ENCODE data around the gene PDE3A.

PDE3A gene

GRCh38 chr12:20657496-20657895, 289.2 kb downstream of the PDE3A start:
- DNase-seq (ENCODE audit: low spot score) = no peak
- no peak for TF ChIP-seq CTCF (IDR thresholded peaks at IDR 0.05; ENCODE audit: extremely low read depth, missing control alignments)

- no peak for TF ChIP-seq CTCF (IDR thresholded peaks at IDR 0.05; ENCODE audit: extremely low read depth, missing control alignments)
- no peak for DNase-seq (ENCODE audit: low spot score)
These were observed 313.0 kb downstream of the PDE3A start for GRCh38 chr12:20681334-20681733.

GRCh38 chr12:20695232-20695631, 326.9 kb downstream of the PDE3A start, which contains the start of gene SLCO1C1:
TSS of gene SLCO1C1 (plus strand) at chr12:20695332. CDS start at chr12:20699577, 4,245 bp downstream.
- DNase-seq (ENCODE audit: low spot score) = no peak
- no peak for TF ChIP-seq CTCF (IDR thresholded peaks at IDR 0.05; ENCODE audit: extremely low read depth, missing control alignments)

GRCh38 chr12:20696181-20696905, 328.0 kb downstream of the PDE3A start:
- no peak for TF ChIP-seq CTCF (IDR thresholded peaks at IDR 0.05; ENCODE audit: extremely low read depth, missing control alignments)
- DNase-seq (ENCODE audit: low spot score) = no peak

GRCh38 chr12:20701106-20701505, 332.8 kb downstream of the PDE3A start:
- TF ChIP-seq CTCF (IDR thresholded peaks at IDR 0.05; ENCODE audit: extremely low read depth, missing control alignments) = no peak
- DNase-seq (ENCODE audit: low spot score) = no peak

- no peak for DNase-seq (ENCODE audit: low spot score)
- TF ChIP-seq CTCF (IDR thresholded peaks at IDR 0.05; ENCODE audit: extremely low read depth, missing control alignments) = no peak
These were observed 336.5 kb downstream of the PDE3A start for GRCh38 chr12:20704860-20705259.

GRCh38 chr12:20711846-20712245, 343.5 kb downstream of the PDE3A start:
- no peak for DNase-seq (ENCODE audit: low spot score)
- TF ChIP-seq CTCF (IDR thresholded peaks at IDR 0.05; ENCODE audit: extremely low read depth, missing control alignments) = no peak
